Neural progenitor cell (in vitro differentiated cells): Measurements from ENCODE around the gene JMJD4. TPM values are rescaled to one million over a fixed set of nuclear protein-coding genes. Genes with fewer than 3 reads are reported as not detected.

Experiments used
- DNase-seq: peaks from one replicate; pipeline ENCODE4 v3.0.0-alpha.2; 2016; ENCODE audit warnings: low spot score
- H2AFZ ChIP-seq: fragments of 200-600 bp; sonication (generic); replicated peaks from 2 replicates; pipeline ENCODE4 v1.6.1; 2016; ENCODE audit warnings: antibody characterized with exemption
- H3F3A ChIP-seq: fragments of 200-600 bp; sonication (generic); 2 replicates; pipeline ENCODE4 v1.6.1; 2016; ENCODE audit warnings: antibody characterized with exemption, low read depth
- H3K27ac ChIP-seq: fragments of 200-600 bp; sonication (generic); 2 replicates; pipeline ENCODE4 v1.5.1; 2016; ENCODE audit warnings: mild to moderate bottlenecking
- H3K27me3 ChIP-seq: fragments of 200-600 bp; sonication (generic); 2 replicates; pipeline ENCODE4 v1.6.1; 2016; ENCODE audit warnings: mild to moderate bottlenecking, moderate library complexity
- H3K36me3 ChIP-seq: fragments of 200-600 bp; sonication (generic); 2 replicates; pipeline ENCODE4 v1.5.1; 2016
- H3K4me1 ChIP-seq: fragments of 200-600 bp; sonication (generic); 2 replicates; pipeline ENCODE4 v1.6.1; 2016; ENCODE audit warnings: mixed run types
- H3K4me2 ChIP-seq: fragments of 200-600 bp; sonication (generic); 2 replicates; pipeline ENCODE4 v1.6.1; 2016
- H3K4me3 ChIP-seq: fragments of 200-600 bp; sonication (generic); 2 replicates; pipeline ENCODE4 v1.5.1; 2016
- H3K79me2 ChIP-seq: fragments of 200-600 bp; sonication (generic); 2 replicates; pipeline ENCODE4 v1.6.1; 2016; ENCODE audit warnings: low read depth
- H3K9ac ChIP-seq: fragments of 200-600 bp; sonication (generic); 2 replicates; pipeline ENCODE4 v1.6.1; 2016
- H3K9me3 ChIP-seq: fragments of 200-600 bp; sonication (generic); 2 replicates; pipeline ENCODE4 v1.5.1; 2016; ENCODE audit warnings: low read depth
- H4K20me1 ChIP-seq: fragments of 200-600 bp; sonication (generic); 2 replicates; pipeline ENCODE4 v1.6.1; 2016; ENCODE audit warnings: low read depth
- H3K27ac Mint-ChIP-seq: 3 replicates; pipeline ENCODE4 v1.8.0; 2021; ENCODE audit warnings: mixed read lengths
- H3K27me3 Mint-ChIP-seq: 2 replicates; pipeline ENCODE4 v1.8.0; 2022; ENCODE audit warnings: low read depth, mild to moderate bottlenecking, inconsistent platforms, moderate library complexity, mixed read lengths; ENCODE audit not compliant: insufficient read depth
- H3K36me3 Mint-ChIP-seq: 3 replicates; pipeline ENCODE4 v1.8.0; 2021; ENCODE audit warnings: mixed read lengths
- H3K4me1 Mint-ChIP-seq: 3 replicates; pipeline ENCODE4 v1.8.0; 2021; ENCODE audit warnings: mixed read lengths
- H3K4me3 Mint-ChIP-seq: 3 replicates; pipeline ENCODE4 v1.8.0; 2021; ENCODE audit warnings: mild to moderate bottlenecking, moderate library complexity, mixed read lengths
- H3K9me3 Mint-ChIP-seq: 3 replicates; pipeline ENCODE4 v1.8.0; 2020; ENCODE audit warnings: mixed read lengths
- EZH2 ChIP-seq: fragments of 200-600 bp; sonication (generic); IDR thresholded peaks from 2 replicates; pipeline ENCODE4 v1.6.1; 2017; ENCODE audit warnings: antibody characterized with exemption, mild to moderate bottlenecking, moderate library complexity
- EZH2phosphoT487 ChIP-seq: fragments of 200-600 bp; sonication (generic); IDR thresholded peaks from 2 replicates; pipeline ENCODE4 v1.6.1; 2017; ENCODE audit warnings: antibody characterized with exemption
- total RNA-seq: library from RNA; depleted of rRNA; stranded (reverse); fragments of >200 nt; gene quantifications from 2 replicates; pipeline ENCODE4 v1.2.3, GENCODE V29; 2015; ENCODE audit warnings: low replicate concordance
- TF ChIP-seq, protein P1 (sequence below): fragments of 200-600 bp; sonication (generic); IDR thresholded peaks from 2 replicates; pipeline ENCODE4 v1.5.1; 2017; ENCODE audit warnings: antibody characterized with exemption, mild to moderate bottlenecking

The JMJD4 gene
- total RNA-seq, 1 donor from 2014 or later = 7.5 TPM

DNA sequence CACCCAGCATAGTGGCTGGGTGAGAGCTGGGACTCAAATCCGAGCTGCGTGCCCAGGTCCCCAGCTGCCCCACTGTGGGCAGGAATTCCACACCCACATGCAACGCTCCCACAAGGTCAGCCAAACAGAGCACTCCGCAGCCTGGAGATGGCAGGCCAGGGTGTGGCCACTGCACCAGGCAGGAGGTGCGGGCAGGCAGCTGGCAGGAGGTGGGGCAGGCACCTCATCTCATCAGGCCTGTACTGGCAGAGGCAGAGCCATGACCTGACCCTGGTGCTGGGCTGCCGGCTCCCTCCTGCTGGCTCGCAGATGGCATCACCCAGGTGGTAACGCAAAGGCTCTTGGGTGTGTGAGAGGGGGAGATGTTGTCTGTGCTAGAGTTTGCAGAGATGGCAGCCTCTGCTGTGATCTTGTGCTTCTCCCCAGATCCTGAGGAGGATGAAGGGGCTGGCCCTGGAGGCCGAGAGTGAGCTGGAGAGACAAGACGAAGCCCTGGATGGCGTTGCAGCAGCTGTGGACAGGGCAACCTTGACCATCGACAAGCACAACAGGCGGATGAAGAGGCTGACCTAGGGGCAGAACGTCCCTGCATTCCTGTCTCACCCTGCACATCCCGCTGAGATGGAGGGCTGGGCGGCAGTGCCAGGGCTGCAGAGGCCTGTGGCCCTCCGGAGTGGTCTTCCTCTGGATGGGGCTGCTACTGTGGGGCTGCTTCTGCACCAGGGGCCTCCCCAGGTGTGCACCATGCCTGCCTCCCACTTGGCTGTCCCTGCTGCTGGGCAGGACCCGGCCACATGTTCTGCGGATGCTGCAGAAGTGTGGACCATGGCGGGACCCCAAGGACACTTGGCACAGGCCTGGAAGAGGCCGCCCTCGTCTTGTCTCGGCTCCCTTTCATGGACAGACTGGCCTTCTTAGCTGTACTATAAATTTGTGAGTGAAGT lies 45.3 kb upstream of the JMJD4 start:
- no peak for TF ChIP-seq EZH2
- TF ChIP-seq, protein P1, sequence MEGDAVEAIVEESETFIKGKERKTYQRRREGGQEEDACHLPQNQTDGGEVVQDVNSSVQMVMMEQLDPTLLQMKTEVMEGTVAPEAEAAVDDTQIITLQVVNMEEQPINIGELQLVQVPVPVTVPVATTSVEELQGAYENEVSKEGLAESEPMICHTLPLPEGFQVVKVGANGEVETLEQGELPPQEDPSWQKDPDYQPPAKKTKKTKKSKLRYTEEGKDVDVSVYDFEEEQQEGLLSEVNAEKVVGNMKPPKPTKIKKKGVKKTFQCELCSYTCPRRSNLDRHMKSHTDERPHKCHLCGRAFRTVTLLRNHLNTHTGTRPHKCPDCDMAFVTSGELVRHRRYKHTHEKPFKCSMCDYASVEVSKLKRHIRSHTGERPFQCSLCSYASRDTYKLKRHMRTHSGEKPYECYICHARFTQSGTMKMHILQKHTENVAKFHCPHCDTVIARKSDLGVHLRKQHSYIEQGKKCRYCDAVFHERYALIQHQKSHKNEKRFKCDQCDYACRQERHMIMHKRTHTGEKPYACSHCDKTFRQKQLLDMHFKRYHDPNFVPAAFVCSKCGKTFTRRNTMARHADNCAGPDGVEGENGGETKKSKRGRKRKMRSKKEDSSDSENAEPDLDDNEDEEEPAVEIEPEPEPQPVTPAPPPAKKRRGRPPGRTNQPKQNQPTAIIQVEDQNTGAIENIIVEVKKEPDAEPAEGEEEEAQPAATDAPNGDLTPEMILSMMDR = no peak
- no peak for TF ChIP-seq EZH2phosphoT487
- peaks cover 8% of the 10 kb centered on the region for H3K36me3 Mint-ChIP-seq
- H3K36me3 ChIP-seq = no peaks in the 10 kb centered on the region
- H3K9me3 Mint-ChIP-seq = no peaks in the 10 kb centered on the region
- no peak for DNase-seq
- no peak overlapping the region for H3K4me3 Mint-ChIP-seq
- no peak overlapping the region for H3K4me2 ChIP-seq
- H2AFZ ChIP-seq = no peak overlapping the region
- peaks cover 2% of the 10 kb centered on the region for H3K27me3 Mint-ChIP-seq
- H4K20me1 ChIP-seq = peaks cover 6% of the 10 kb centered on the region
- no peaks in the 10 kb centered on the region for H3K79me2 ChIP-seq
- no peaks in the 10 kb centered on the region for H3K9me3 ChIP-seq
- H3K4me1 ChIP-seq = no peaks in the 10 kb centered on the region
- no peaks in the 10 kb centered on the region for H3K27me3 ChIP-seq
- no peak overlapping the region for H3K27ac Mint-ChIP-seq
- H3K4me3 ChIP-seq = no peak overlapping the region
- H3K9ac ChIP-seq = no peak overlapping the region
- no peaks in the 10 kb centered on the region for H3F3A ChIP-seq
- H3K4me1 Mint-ChIP-seq = peaks cover 13% of the 10 kb centered on the region
- no peak overlapping the region for H3K27ac ChIP-seq

DNA sequence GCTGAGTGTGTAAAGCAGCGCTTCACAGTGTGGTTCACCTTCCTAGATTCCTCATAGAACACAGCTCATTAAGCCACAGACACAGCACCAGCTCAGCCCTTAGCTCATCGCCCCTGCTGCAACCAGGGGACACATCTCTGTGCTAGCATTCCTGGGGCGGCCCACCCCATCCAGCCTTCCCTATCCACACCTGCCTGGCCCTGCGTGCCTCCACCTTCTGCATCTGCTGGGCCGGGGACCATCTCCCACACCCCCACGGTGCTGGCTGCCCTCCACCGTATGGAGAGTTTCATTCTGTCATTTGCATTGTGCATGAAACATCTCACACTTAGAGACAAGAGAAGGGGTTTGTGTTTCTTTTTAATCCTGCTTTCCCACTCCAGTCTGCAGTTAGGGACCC lies 44.6 kb upstream of the JMJD4 start:
- Mint-ChIP-seq H3K9me3 (no peaks in the 10 kb centered on the region), H3K27ac (no peak overlapping the region), H3K36me3 (peaks cover 8% of the 10 kb centered on the region), H3K27me3 (no peaks in the 10 kb centered on the region), H3K4me3 (no peak overlapping the region), H3K4me1 (peaks cover 20% of the 10 kb centered on the region)
- H3K4me1 ChIP-seq = no peaks in the 10 kb centered on the region
- H3K27ac ChIP-seq = no peak overlapping the region
- no peaks in the 10 kb centered on the region for H3K27me3 ChIP-seq
- peaks cover 6% of the 10 kb centered on the region for H4K20me1 ChIP-seq
- H3K9me3 ChIP-seq = no peaks in the 10 kb centered on the region
- H3K79me2 ChIP-seq = no peaks in the 10 kb centered on the region
- no peaks in the 10 kb centered on the region for H3K36me3 ChIP-seq
- no peak overlapping the region for H3K4me2 ChIP-seq
- no peak overlapping the region for H2AFZ ChIP-seq
- no peak for DNase-seq
- H3F3A ChIP-seq = no peaks in the 10 kb centered on the region
- H3K9ac ChIP-seq = no peak overlapping the region
- H3K4me3 ChIP-seq = no peak overlapping the region
- TF ChIP-seq, protein P1 = no peak
- TF ChIP-seq EZH2phosphoT487 (no peak), EZH2 (no peak)

DNA sequence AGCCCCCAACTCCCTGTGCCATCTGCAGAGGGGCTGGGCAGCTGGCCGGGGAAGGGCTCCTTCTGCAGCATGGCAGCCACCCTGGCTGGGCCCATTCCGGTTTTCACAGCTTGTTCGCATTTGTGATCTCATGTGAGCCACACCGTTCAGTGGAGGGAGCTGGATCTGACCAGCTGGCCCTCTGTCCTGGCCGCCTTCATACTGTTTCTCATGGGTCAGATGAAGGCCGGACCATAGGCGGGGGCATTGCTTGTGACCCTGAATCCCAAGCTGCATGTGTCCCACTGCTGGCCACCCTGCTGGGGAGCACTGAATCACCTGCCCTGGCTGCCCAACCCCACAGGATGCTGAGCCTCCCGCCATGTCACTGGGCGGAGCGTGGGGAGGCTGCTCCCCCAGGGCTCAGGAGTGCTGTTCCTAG lies 43.9 kb upstream of the JMJD4 start:
- no peak overlapping the region for H3K27ac ChIP-seq
- DNase-seq = no peak

More for the DNA sequence above, 43.9 kb upstream of the JMJD4 start:
- Mint-ChIP-seq H3K27me3 (no peaks in the 10 kb centered on the region), H3K4me1 (peaks cover 24% of the 10 kb centered on the region), H3K36me3 (peaks cover 10% of the 10 kb centered on the region), H3K27ac (no peak overlapping the region), H3K4me3 (no peak overlapping the region), H3K9me3 (no peaks in the 10 kb centered on the region)
- Histone ChIP-seq H3K27me3 (no peaks in the 10 kb centered on the region), H3F3A (no peaks in the 10 kb centered on the region), H3K4me1 (no peaks in the 10 kb centered on the region), H2AFZ (no peak overlapping the region), H3K4me2 (no peak overlapping the region), H3K79me2 (no peaks in the 10 kb centered on the region), H4K20me1 (peaks cover 6% of the 10 kb centered on the region), H3K36me3 (no peaks in the 10 kb centered on the region), H3K4me3 (no peak overlapping the region), H3K9me3 (no peaks in the 10 kb centered on the region), H3K9ac (no peak overlapping the region)
- TF ChIP-seq, protein P1 = no peak
